Endometrium (tissue), 2 donors: ENCODE data around the gene ANO9.

Experiments used
- FAIRE-seq: peaks from 2 replicates; lab custom pipeline; 2012; peaks lifted over from hg19 to GRCh38; lab: Jason Lieb, UNC
- donor health status: control.
- donor health status: control.

The ANO9 gene

GRCh38 chr11:369336-370018 is 72.3 kb downstream of the ANO9 start, which contains the start of gene B4GALNT4:
Gene B4GALNT4, plus strand, starts transcription at chr11:369499. Its CDS starts 305 bp downstream, at chr11:369804.
- no peak for FAIRE-seq

- no peak for FAIRE-seq
Observed at GRCh38 chr11:368414-369335, 73.1 kb downstream of the ANO9 start.

- no peak for FAIRE-seq
Observed at GRCh38 chr11:367956-368413, 73.8 kb downstream of the ANO9 start.
